Endothelial cell (in vitro differentiated cells): ENCODE data around the gene GREM2. TPM values are rescaled to one million over a fixed set of nuclear protein-coding genes. Genes with fewer than 3 reads are reported as not detected.

ENCODE experiments used
- DNase-seq: peaks from one replicate; pipeline ENCODE4 v3.0.0; 2021; ENCODE audit warnings: low spot score
- H3K27ac Mint-ChIP-seq: one replicate; pipeline ENCODE4 v1.8.0; 2021; ENCODE audit warnings: mixed read lengths, inconsistent platforms; ENCODE audit not compliant: unreplicated experiment
- H3K27me3 Mint-ChIP-seq: one replicate; pipeline ENCODE4 v1.8.0; 2021; ENCODE audit warnings: mild to moderate bottlenecking, moderate library complexity, mixed read lengths, inconsistent platforms; ENCODE audit not compliant: unreplicated experiment
- H3K36me3 Mint-ChIP-seq: one replicate; pipeline ENCODE4 v1.8.0; 2021; ENCODE audit warnings: mild to moderate bottlenecking, low read depth, mixed read lengths, inconsistent platforms; ENCODE audit not compliant: unreplicated experiment
- H3K4me1 Mint-ChIP-seq: one replicate; pipeline ENCODE4 v1.8.0; 2021; ENCODE audit warnings: mild to moderate bottlenecking, mixed read lengths, inconsistent platforms; ENCODE audit not compliant: unreplicated experiment
- H3K4me3 Mint-ChIP-seq: one replicate; pipeline ENCODE4 v1.8.0; 2021; ENCODE audit warnings: mild to moderate bottlenecking, mixed read lengths, inconsistent platforms; ENCODE audit not compliant: unreplicated experiment
- H3K9me3 Mint-ChIP-seq: one replicate; pipeline ENCODE4 v1.8.0; 2021; ENCODE audit warnings: mixed read lengths, inconsistent platforms; ENCODE audit not compliant: unreplicated experiment
- CTCF ChIP-seq: fragments of 200-600 bp; sonication (generic); IDR thresholded peaks from one replicate; pipeline ENCODE4 v1.5.0; 2021; ENCODE audit warnings: antibody characterized with exemption; ENCODE audit not compliant: unreplicated experiment
- total RNA-seq: library from RNA; stranded (reverse); fragmentation: NEBNext Ultra II Directional; extraction: Animal tissue kit (Norgen Biotek cat#: 25700); gene quantifications from one replicate; pipeline ENCODE4 v1.2.1, GENCODE V29; 2021; ENCODE audit not compliant: unreplicated experiment

Gene GREM2
- total RNA-seq, 1 donor from 2014 or later, result 0.23 TPM

GRCh38 chr1:240610636-240611035 is 1.3 kb downstream of the GREM2 start:
- no peak overlapping the region for H3K4me3 Mint-ChIP-seq
- H3K9me3 Mint-ChIP-seq, result no peaks in the 10 kb centered on the region
- TF ChIP-seq CTCF, result no peak
- peaks cover 4% of the 10 kb centered on the region for H3K27me3 Mint-ChIP-seq
- DNase-seq, result no peak
- no peak overlapping the region for H3K27ac Mint-ChIP-seq
- H3K36me3 Mint-ChIP-seq, result no peaks in the 10 kb centered on the region
- peaks cover 16% of the 10 kb centered on the region for H3K4me1 Mint-ChIP-seq

GRCh38 chr1:240609527-240610060 is 2.4 kb downstream of the GREM2 start:
- Mint-ChIP-seq H3K9me3 (no peaks in the 10 kb centered on the region), H3K4me3 (no peak overlapping the region), H3K27ac (no peak overlapping the region), H3K27me3 (peaks cover 4% of the 10 kb centered on the region), H3K36me3 (no peaks in the 10 kb centered on the region), H3K4me1 (peaks cover 20% of the 10 kb centered on the region)
- no peak for TF ChIP-seq CTCF
- DNase-seq, result no peak

GRCh38 chr1:240608707-240609106 is 3.2 kb downstream of the GREM2 start:
- H3K27ac Mint-ChIP-seq, result no peak overlapping the region
- DNase-seq, result peak; percentile 22
- peak; percentile 32 for TF ChIP-seq CTCF
- peaks cover 4% of the 10 kb centered on the region for H3K27me3 Mint-ChIP-seq
- no peaks in the 10 kb centered on the region for H3K36me3 Mint-ChIP-seq
- H3K9me3 Mint-ChIP-seq, result no peaks in the 10 kb centered on the region
- peaks cover 17% of the 10 kb centered on the region for H3K4me1 Mint-ChIP-seq
- no peak overlapping the region for H3K4me3 Mint-ChIP-seq

- TF ChIP-seq CTCF, result no peak
- H3K27me3 Mint-ChIP-seq, result peaks cover 6% of the 10 kb centered on the region
- H3K4me1 Mint-ChIP-seq, result peaks cover 8% of the 10 kb centered on the region
- no peaks in the 10 kb centered on the region for H3K9me3 Mint-ChIP-seq
- no peak overlapping the region for H3K4me3 Mint-ChIP-seq
- no peak for DNase-seq
- no peaks in the 10 kb centered on the region for H3K36me3 Mint-ChIP-seq
- no peak overlapping the region for H3K27ac Mint-ChIP-seq
Measured at GRCh38 chr1:240607006-240607405, 4.9 kb downstream of the GREM2 start.

GRCh38 chr1:240602189-240602588 is 9.8 kb downstream of the GREM2 start:
- Mint-ChIP-seq H3K27ac (no peak overlapping the region), H3K36me3 (no peaks in the 10 kb centered on the region), H3K9me3 (no peaks in the 10 kb centered on the region), H3K4me1 (peaks cover 14% of the 10 kb centered on the region), H3K27me3 (peaks cover 7% of the 10 kb centered on the region), H3K4me3 (no peak overlapping the region)
- no peak for TF ChIP-seq CTCF
- DNase-seq, result no peak
